ENCODE data around the gene NAXE. TPM values are rescaled to one million over a fixed set of nuclear protein-coding genes. Genes with fewer than 3 reads are reported as not detected.

The NAXE gene
- total RNA-seq, 5 donors from 2014 or later (not counting 1 experiment from before 2014, with no cell fraction given), result 32.4 to 47.7 (median 41.7) TPM

- DNase-seq (no peak), ATAC-seq (replicated peaks in 1 of 4) (no peak)
- WGBS (ENCODE audit: insufficient coverage), result 60% methylated on average over 2 of the region's 8 CpGs
- peaks cover 66 to 76% of the 10 kb centered on the region in 2 donors for H3K27me3 Mint-ChIP-seq
- no peak overlapping the region for H3K27ac ChIP-seq (ENCODE audit: low read length)
- POLR2A ChIA-PET, result interaction anchor here in 1 of 2 donors (0.5 to 0.6 kb wide), 2 partner anchors 77 to 343 kb away, joined by 3 to 4 read pairs; no protein-coding TSS in a partner anchor
- no peaks in the 10 kb centered on the region for H3K9me3 Mint-ChIP-seq
- H3K27ac Mint-ChIP-seq, result no peak overlapping the region
- CTCF ChIA-PET, result interaction anchor here in 1 of 2 donors (0.7 kb wide), 1 partner anchor 123 kb away, joined by 3 read pairs; no protein-coding TSS in a partner anchor
- H3K4me1 Mint-ChIP-seq, result peaks cover 15 to 23% (median 22%) of the 10 kb centered on the region in 3 donors
- H3K4me3 ChIP-seq (ENCODE audit: control insufficient read depth in 1 of 2, extremely low read depth in 1 of 2, low read length in 1 of 2), result no peak overlapping the region
- no peaks in the 10 kb centered on the region for H3K9me3 ChIP-seq
- peaks cover 9 to 26% of the 10 kb centered on the region in 2 experiments for H3K4me1 ChIP-seq (ENCODE audit: control insufficient read depth in 1 of 2, extremely low read depth in 1 of 2, insufficient read depth in 2 of 2, low read length in 2 of 2)
- peaks cover 12 to 89% of the 10 kb centered on the region in 2 experiments for H3K27me3 ChIP-seq (replicated peaks in 1 of 2; ENCODE audit: control insufficient read depth in 2 of 2, extremely low read depth in 1 of 2, insufficient read depth in 2 of 2, low read length in 1 of 2)
- H3K4me3 Mint-ChIP-seq, result no peak overlapping the region
- no peaks in the 10 kb centered on the region for H3K36me3 ChIP-seq (ENCODE audit: control insufficient read depth in 2 of 2, extremely low read depth in 1 of 2, insufficient read depth in 1 of 2, low read length in 1 of 2)
- no peaks in the 10 kb centered on the region for H3K36me3 Mint-ChIP-seq
These were observed 46.8 kb downstream of the NAXE start for GRCh38 chr1:156638189-156638985.

- DNase-seq, result no peak
- no peak overlapping the region for H3K4me3 ChIP-seq (ENCODE audit: control insufficient read depth in 1 of 2, extremely low read depth in 1 of 2, low read length in 1 of 2)
- Mint-ChIP-seq H3K9me3 (no peaks in the 10 kb centered on the region), H3K36me3 (no peaks in the 10 kb centered on the region), H3K27me3 (peaks cover 66 to 83% of the 10 kb centered on the region in 2 donors), H3K4me1 (peaks cover 20 to 31% (median 30%) of the 10 kb centered on the region in 3 donors), H3K27ac (no peak overlapping the region), H3K4me3 (no peak overlapping the region)
- H3K27ac ChIP-seq (ENCODE audit: low read length), result no peak overlapping the region
- no peaks in the 10 kb centered on the region for H3K9me3 ChIP-seq
- CTCF ChIA-PET, result interaction anchor here in 1 of 2 donors (0.7 kb wide), 1 partner anchor 9 kb away, joined by 10 read pairs; no protein-coding TSS in a partner anchor
- H3K36me3 ChIP-seq (ENCODE audit: control insufficient read depth in 2 of 2, extremely low read depth in 1 of 2, insufficient read depth in 1 of 2, low read length in 1 of 2), result no peaks in the 10 kb centered on the region
- POLR2A ChIA-PET, result no interaction called here
- no peak for ATAC-seq (replicated peaks in 1 of 4)
- peaks cover 9 to 34% of the 10 kb centered on the region in 2 experiments for H3K4me1 ChIP-seq (ENCODE audit: control insufficient read depth in 1 of 2, extremely low read depth in 1 of 2, insufficient read depth in 2 of 2, low read length in 2 of 2)
- WGBS (ENCODE audit: insufficient coverage), result 64% methylated on average over 6 of the region's 6 CpGs
- H3K27me3 ChIP-seq (replicated peaks in 1 of 2; ENCODE audit: control insufficient read depth in 2 of 2, extremely low read depth in 1 of 2, insufficient read depth in 2 of 2, low read length in 1 of 2), result peaks cover 10 to 92% of the 10 kb centered on the region in 2 experiments
These were observed 48.1 kb downstream of the NAXE start for GRCh38 chr1:156639601-156640101.

GRCh38 chr1:156640842-156641706, 49.5 kb downstream of the NAXE start:
- H3K27ac Mint-ChIP-seq, result peak overlapping the region in 1 of 2 donors; percentile 43
- H3K9me3 ChIP-seq, result no peaks in the 10 kb centered on the region
- ChIA-PET POLR2A (no interaction called here), CTCF (interaction anchor here (0.5 to 1.0 kb wide), 2 partner anchors 14 to 23 kb away, joined by 4 read pairs; no protein-coding TSS in a partner anchor)
- peaks cover 73 to 91% of the 10 kb centered on the region in 2 donors for H3K27me3 Mint-ChIP-seq
- H3K4me3 ChIP-seq (ENCODE audit: control insufficient read depth in 1 of 2, extremely low read depth in 1 of 2, low read length in 1 of 2), result peak overlapping the region in 1 of 2 donors; percentile 52
- peaks cover 9 to 34% of the 10 kb centered on the region in 2 experiments for H3K4me1 ChIP-seq (ENCODE audit: control insufficient read depth in 1 of 2, extremely low read depth in 1 of 2, insufficient read depth in 2 of 2, low read length in 2 of 2)
- ATAC-seq (replicated peaks in 1 of 4) (no peak), DNase-seq (no peak)
- H3K27ac ChIP-seq (ENCODE audit: low read length), result no peak overlapping the region
- peak overlapping the region; percentile 56 to 81 (median 57) for H3K4me3 Mint-ChIP-seq
- peaks cover 17 to 95% of the 10 kb centered on the region in 2 experiments for H3K27me3 ChIP-seq (replicated peaks in 1 of 2; ENCODE audit: control insufficient read depth in 2 of 2, extremely low read depth in 1 of 2, insufficient read depth in 2 of 2, low read length in 1 of 2)
- H3K36me3 Mint-ChIP-seq, result no peaks in the 10 kb centered on the region
- no peaks in the 10 kb centered on the region for H3K36me3 ChIP-seq (ENCODE audit: control insufficient read depth in 2 of 2, extremely low read depth in 1 of 2, insufficient read depth in 1 of 2, low read length in 1 of 2)
- peaks cover 20 to 34% (median 33%) of the 10 kb centered on the region in 3 donors for H3K4me1 Mint-ChIP-seq
- WGBS (ENCODE audit: insufficient coverage), result 34% methylated on average over 4 of the region's 6 CpGs
- no peaks in the 10 kb centered on the region for H3K9me3 Mint-ChIP-seq

- POLR2A ChIA-PET, result no interaction called here
- peak within 1 kb of the TSS; percentile 56 to 81 (median 57) for H3K4me3 Mint-ChIP-seq
- H3K4me1 Mint-ChIP-seq, result peaks cover 20 to 36% (median 34%) of the 10 kb centered on the region in 3 donors
- peak; percentile 39 to 70 (median 58) for ATAC-seq (replicated peaks in 1 of 4)
- Histone ChIP-seq H3K4me1 (ENCODE audit: control insufficient read depth in 1 of 2, extremely low read depth in 1 of 2, insufficient read depth in 2 of 2, low read length in 2 of 2) (peaks cover 9 to 34% of the 10 kb centered on the region in 2 experiments), H3K4me3 (ENCODE audit: control insufficient read depth in 1 of 2, extremely low read depth in 1 of 2, low read length in 1 of 2) (peak within 1 kb of the TSS in 1 of 2 donors; percentile 52), H3K27me3 (replicated peaks in 1 of 2; ENCODE audit: control insufficient read depth in 2 of 2, extremely low read depth in 1 of 2, insufficient read depth in 2 of 2, low read length in 1 of 2) (peaks cover 17 to 95% of the 10 kb centered on the region in 2 experiments), H3K27ac (ENCODE audit: low read length) (no peak within 1 kb of the TSS), H3K9me3 (no peaks in the 10 kb centered on the region), H3K36me3 (ENCODE audit: control insufficient read depth in 2 of 2, extremely low read depth in 1 of 2, insufficient read depth in 1 of 2, low read length in 1 of 2) (no peaks in the 10 kb centered on the region)
- H3K27me3 Mint-ChIP-seq, result peaks cover 69 to 89% of the 10 kb centered on the region in 2 donors
- no peaks in the 10 kb centered on the region for H3K9me3 Mint-ChIP-seq
- no peaks in the 10 kb centered on the region for H3K36me3 Mint-ChIP-seq
- DNase-seq, result peak in 4 of 35 experiments; percentile 24 to 42 (median 25)
- H3K27ac Mint-ChIP-seq, result peak within 1 kb of the TSS in 1 of 2 donors; percentile 43
- WGBS (ENCODE audit: insufficient coverage), result under 1% methylated on average over 28 of the region's 46 CpGs
- CTCF ChIA-PET, result interaction anchor here in 1 of 2 donors (1.0 kb wide), 1 partner anchor 15 kb away, joined by 4 read pairs; no protein-coding TSS in a partner anchor
These were observed 50.2 kb downstream of the NAXE start, which contains the start of gene BCAN for GRCh38 chr1:156641761-156642264. BCAN (plus strand) TSS chr1:156642117; CDS start chr1:156646055, 3,938 bp downstream.

GRCh38 chr1:156642265-156643048, 50.9 kb downstream of the NAXE start:
- Histone ChIP-seq H3K36me3 (ENCODE audit: control insufficient read depth in 2 of 2, extremely low read depth in 1 of 2, insufficient read depth in 1 of 2, low read length in 1 of 2) (no peaks in the 10 kb centered on the region), H3K9me3 (no peaks in the 10 kb centered on the region), H3K27ac (ENCODE audit: low read length) (no peak overlapping the region), H3K4me3 (ENCODE audit: control insufficient read depth in 1 of 2, extremely low read depth in 1 of 2, low read length in 1 of 2) (peak overlapping the region in 1 of 2 donors; percentile 41), H3K4me1 (ENCODE audit: control insufficient read depth in 1 of 2, extremely low read depth in 1 of 2, insufficient read depth in 2 of 2, low read length in 2 of 2) (peaks cover 9 to 34% of the 10 kb centered on the region in 2 experiments), H3K27me3 (replicated peaks in 1 of 2; ENCODE audit: control insufficient read depth in 2 of 2, extremely low read depth in 1 of 2, insufficient read depth in 2 of 2, low read length in 1 of 2) (peaks cover 18 to 97% of the 10 kb centered on the region in 2 experiments)
- DNase-seq (no peak), ATAC-seq (replicated peaks in 1 of 4) (peak; percentile 10 to 30 (median 22))
- Mint-ChIP-seq H3K36me3 (no peaks in the 10 kb centered on the region), H3K4me1 (peaks cover 20 to 36% (median 34%) of the 10 kb centered on the region in 3 donors), H3K9me3 (no peaks in the 10 kb centered on the region), H3K4me3 (peak overlapping the region; percentile 43 to 81 (median 52)), H3K27me3 (peaks cover 69 to 91% of the 10 kb centered on the region in 2 donors), H3K27ac (peak overlapping the region in 1 of 2 donors; percentile 36)
- ChIA-PET POLR2A (no interaction called here), CTCF (interaction anchor here in 1 of 2 donors (0.6 to 1.0 kb wide), 2 partner anchors 15 to 24 kb away, joined by 4 to 5 read pairs; no protein-coding TSS in a partner anchor)
- WGBS (ENCODE audit: insufficient coverage), result 20% methylated on average over 34 of the region's 40 CpGs
